ENCODE measurements around the gene TMEM190. TPM values are rescaled to one million over a fixed set of nuclear protein-coding genes. Genes with fewer than 3 reads are reported as not detected.

The TMEM190 gene
- total and polyA plus RNA-seq, 2 donors = 0.14 to 3.4 TPM

GRCh38 chr19:55385724-55386492 is 9.3 kb downstream of the TMEM190 start, which contains the start of gene RPL28:
Gene RPL28, plus strand, starts transcription at chr19:55385932. Its CDS starts 426 bp downstream, at chr19:55386358.
- Histone ChIP-seq H3K4me1 (ENCODE audit: control insufficient read depth in 2 of 2, insufficient read depth in 2 of 2, low read length in 2 of 2) (peaks cover 26 to 52% of the 10 kb centered on the region in 2 donors), H3K4me3 (ENCODE audit: low read length in 2 of 2) (peak within 1 kb of the TSS; percentile 91 to 95), H3K9me3 (ENCODE audit: control insufficient read depth in 2 of 2, insufficient read depth in 1 of 2, low read length in 1 of 2) (no peaks in the 10 kb centered on the region), H3K27me3 (ENCODE audit: control insufficient read depth in 2 of 2, insufficient read depth in 1 of 2, low read length in 1 of 2) (no peaks in the 10 kb centered on the region), H3K27ac (ENCODE audit: low read depth in 1 of 2, low read length in 1 of 2) (peak within 1 kb of the TSS; percentile 97 to 99), H3K36me3 (ENCODE audit: control insufficient read depth in 2 of 2, insufficient read depth in 2 of 2, low read length in 1 of 2) (peaks cover 35 to 44% of the 10 kb centered on the region in 2 donors)
- peak; percentile 96 to 100 (median 99) for DNase-seq (ENCODE audit: low read depth in 6 of 9, low spot score in 9 of 9)
- under 1% methylated on average over 68 of the region's 68 CpGs for WGBS

DNA sequence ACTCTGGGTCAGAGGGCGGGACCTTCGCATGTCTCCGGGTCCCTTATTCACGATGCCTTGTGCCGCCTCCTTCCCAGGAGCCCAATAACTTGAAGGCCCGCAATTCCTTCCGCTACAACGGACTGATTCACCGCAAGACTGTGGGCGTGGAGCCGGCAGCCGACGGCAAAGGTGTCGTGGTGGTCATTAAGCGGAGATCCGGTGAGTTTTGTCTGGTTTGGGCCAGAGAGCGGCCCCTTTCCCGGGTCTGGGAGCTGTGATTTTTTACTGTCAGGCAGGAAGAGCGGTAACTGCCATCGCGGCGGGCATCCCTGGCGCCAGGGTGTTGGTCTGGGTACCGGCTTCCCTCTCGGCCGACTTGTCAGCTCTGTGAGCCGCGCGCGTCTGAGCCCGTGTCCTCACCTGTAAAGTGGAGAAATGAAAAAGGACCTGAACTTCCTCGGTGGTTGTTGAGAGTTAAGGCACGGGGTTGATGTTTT is 9.9 kb downstream of the TMEM190 start:
- Histone ChIP-seq H3K4me1 (ENCODE audit: control insufficient read depth in 2 of 2, insufficient read depth in 2 of 2, low read length in 2 of 2) (peaks cover 26 to 52% of the 10 kb centered on the region in 2 donors), H3K36me3 (ENCODE audit: control insufficient read depth in 2 of 2, insufficient read depth in 2 of 2, low read length in 1 of 2) (peaks cover 41 to 50% of the 10 kb centered on the region in 2 donors), H3K4me3 (ENCODE audit: low read length in 2 of 2) (peak overlapping the region; percentile 91 to 95), H3K27ac (ENCODE audit: low read depth in 1 of 2, low read length in 1 of 2) (peak overlapping the region; percentile 48 to 97), H3K9me3 (ENCODE audit: control insufficient read depth in 2 of 2, insufficient read depth in 1 of 2, low read length in 1 of 2) (no peaks in the 10 kb centered on the region), H3K27me3 (ENCODE audit: control insufficient read depth in 2 of 2, insufficient read depth in 1 of 2, low read length in 1 of 2) (no peaks in the 10 kb centered on the region)
- no peak for DNase-seq (ENCODE audit: low read depth in 6 of 9, low spot score in 9 of 9)
- WGBS = 4% methylated on average over 33 of the region's 33 CpGs

DNA sequence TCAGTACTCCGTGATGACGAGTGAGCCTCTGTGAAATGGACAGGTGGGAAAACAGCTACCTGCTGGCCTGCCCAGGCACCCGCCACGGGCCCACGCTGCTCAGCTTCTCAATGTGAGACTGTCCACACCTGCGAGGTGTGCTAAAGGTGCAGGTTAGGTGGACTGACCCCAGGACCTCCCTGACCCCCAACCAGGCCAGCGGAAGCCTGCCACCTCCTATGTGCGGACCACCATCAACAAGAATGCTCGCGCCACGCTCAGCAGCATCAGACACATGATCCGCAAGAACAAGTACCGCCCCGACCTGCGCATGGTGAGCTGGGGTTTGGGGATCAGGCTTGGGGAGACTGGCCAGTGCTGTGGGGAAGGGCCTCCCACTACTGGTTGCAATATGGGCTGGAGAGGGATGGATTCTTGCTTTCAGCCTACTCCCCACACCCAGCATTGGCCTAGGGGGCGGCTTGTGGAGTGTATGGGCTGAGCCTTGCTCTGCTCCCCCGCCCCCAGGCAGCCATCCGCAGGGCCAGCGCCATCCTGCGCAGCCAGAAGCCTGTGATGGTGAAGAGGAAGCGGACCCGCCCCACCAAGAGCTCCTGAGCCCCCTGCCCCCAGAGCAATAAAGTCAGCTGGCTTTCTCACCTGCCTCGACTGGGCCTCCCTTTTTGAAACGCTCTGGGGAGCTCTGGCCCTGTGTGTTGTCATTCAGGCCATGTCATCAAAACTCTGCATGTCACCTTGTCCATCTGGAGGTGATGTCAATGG is 11.3 kb downstream of the TMEM190 start:
- DNase-seq (ENCODE audit: low read depth in 6 of 9, low spot score in 9 of 9) = no peak
- Histone ChIP-seq H3K4me1 (ENCODE audit: control insufficient read depth in 2 of 2, insufficient read depth in 2 of 2, low read length in 2 of 2) (peaks cover 23 to 49% of the 10 kb centered on the region in 2 donors), H3K36me3 (ENCODE audit: control insufficient read depth in 2 of 2, insufficient read depth in 2 of 2, low read length in 1 of 2) (peaks cover 48 to 51% of the 10 kb centered on the region in 2 donors), H3K9me3 (ENCODE audit: control insufficient read depth in 2 of 2, insufficient read depth in 1 of 2, low read length in 1 of 2) (no peaks in the 10 kb centered on the region), H3K27ac (ENCODE audit: low read depth in 1 of 2, low read length in 1 of 2) (no peak overlapping the region), H3K27me3 (ENCODE audit: control insufficient read depth in 2 of 2, insufficient read depth in 1 of 2, low read length in 1 of 2) (no peaks in the 10 kb centered on the region), H3K4me3 (ENCODE audit: low read length in 2 of 2) (peak overlapping the region in 1 of 2 donors; percentile 95)
- WGBS = 96% methylated on average over 24 of the region's 24 CpGs

DNA sequence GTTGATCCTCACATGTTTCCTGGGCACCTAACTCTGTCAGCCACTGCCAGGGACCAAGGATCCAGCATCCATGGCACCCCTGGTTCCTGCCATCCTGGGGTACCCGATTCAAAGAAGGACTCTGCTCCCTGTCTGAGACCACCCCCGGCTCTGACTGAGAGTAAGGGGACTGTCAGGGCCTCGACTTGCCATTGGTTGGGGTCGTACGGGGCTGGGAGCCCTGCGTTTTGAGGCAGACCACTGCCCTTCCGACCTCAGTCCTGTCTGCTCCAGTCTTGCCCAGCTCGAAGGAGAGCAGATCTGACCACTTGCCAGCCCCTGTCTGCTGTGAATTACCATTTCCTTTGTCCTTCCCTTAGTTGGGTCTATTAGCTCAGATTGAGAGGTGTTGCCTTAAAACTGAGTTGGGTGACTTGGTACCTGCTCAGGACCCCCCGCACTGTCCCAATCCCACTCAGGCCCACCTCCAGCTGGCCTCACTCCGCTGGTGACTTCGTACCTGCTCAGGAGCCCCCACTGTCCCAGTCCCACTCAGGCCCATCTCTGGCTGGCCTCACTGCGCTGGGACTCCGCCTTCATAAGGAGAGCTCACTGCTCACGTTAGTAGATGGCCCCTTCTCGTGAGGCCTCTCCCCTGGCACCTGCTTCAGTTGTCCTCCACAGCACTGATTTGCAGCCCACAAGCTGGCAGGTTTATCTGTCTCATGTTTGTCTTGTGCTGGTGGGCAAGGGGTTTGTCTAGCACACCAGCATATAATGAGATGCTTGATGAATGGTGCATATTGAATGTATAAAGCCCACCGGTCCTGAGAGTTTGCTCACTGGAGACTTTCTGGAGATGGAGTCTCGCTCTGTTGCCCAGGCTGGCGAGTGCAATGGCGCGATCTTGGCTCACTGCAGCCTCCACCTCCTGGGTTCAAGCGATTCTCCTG is 13.0 kb downstream of the TMEM190 start:
- Histone ChIP-seq H3K36me3 (ENCODE audit: control insufficient read depth in 2 of 2, insufficient read depth in 2 of 2, low read length in 1 of 2) (peaks cover 48 to 51% of the 10 kb centered on the region in 2 donors), H3K27me3 (ENCODE audit: control insufficient read depth in 2 of 2, insufficient read depth in 1 of 2, low read length in 1 of 2) (no peaks in the 10 kb centered on the region), H3K4me1 (ENCODE audit: control insufficient read depth in 2 of 2, insufficient read depth in 2 of 2, low read length in 2 of 2) (peaks cover 20 to 38% of the 10 kb centered on the region in 2 donors), H3K9me3 (ENCODE audit: control insufficient read depth in 2 of 2, insufficient read depth in 1 of 2, low read length in 1 of 2) (no peaks in the 10 kb centered on the region), H3K4me3 (ENCODE audit: low read length in 2 of 2) (no peak overlapping the region), H3K27ac (ENCODE audit: low read depth in 1 of 2, low read length in 1 of 2) (no peak overlapping the region)
- 96% methylated on average over 21 of the region's 21 CpGs for WGBS
- no peak for DNase-seq (ENCODE audit: low read depth in 6 of 9, low spot score in 9 of 9)

GRCh38 chr19:55390461-55390880 is 13.8 kb downstream of the TMEM190 start:
- Histone ChIP-seq H3K4me1 (ENCODE audit: control insufficient read depth in 2 of 2, insufficient read depth in 2 of 2, low read length in 2 of 2) (peaks cover 16 to 33% of the 10 kb centered on the region in 2 donors), H3K9me3 (ENCODE audit: control insufficient read depth in 2 of 2, insufficient read depth in 1 of 2, low read length in 1 of 2) (no peaks in the 10 kb centered on the region), H3K36me3 (ENCODE audit: control insufficient read depth in 2 of 2, insufficient read depth in 2 of 2, low read length in 1 of 2) (peaks cover 48 to 51% of the 10 kb centered on the region in 2 donors), H3K27me3 (ENCODE audit: control insufficient read depth in 2 of 2, insufficient read depth in 1 of 2, low read length in 1 of 2) (no peaks in the 10 kb centered on the region), H3K27ac (ENCODE audit: low read depth in 1 of 2, low read length in 1 of 2) (no peak overlapping the region), H3K4me3 (ENCODE audit: low read length in 2 of 2) (no peak overlapping the region)
- WGBS = 88% methylated on average over 7 of the region's 7 CpGs
- DNase-seq (ENCODE audit: low read depth in 6 of 9, low spot score in 9 of 9) = no peak

DNA sequence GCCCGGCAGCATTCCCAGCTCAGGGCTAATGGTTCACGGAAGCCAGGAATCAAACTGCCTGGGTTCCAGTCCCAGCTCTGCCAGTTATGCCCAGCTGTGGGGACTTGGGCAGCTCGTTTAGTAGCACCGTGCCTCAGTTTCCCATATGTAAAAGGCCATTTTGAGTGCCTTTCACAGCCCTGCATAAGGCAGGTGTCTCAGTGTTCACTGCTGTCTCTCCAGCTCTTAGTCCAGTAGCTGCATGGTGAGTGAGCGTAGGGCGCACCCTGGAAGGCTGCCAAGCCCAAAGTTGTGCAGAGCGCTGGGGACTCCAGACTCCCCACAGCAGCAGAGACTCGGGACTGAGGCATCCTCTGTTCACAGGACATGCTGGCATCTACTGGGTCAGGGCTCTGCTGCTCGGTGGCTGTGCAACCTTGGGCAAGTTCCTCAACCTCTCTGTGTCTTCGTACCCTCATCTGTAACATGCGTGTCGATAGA is 14.6 kb downstream of the TMEM190 start:
- DNase-seq (ENCODE audit: low read depth in 6 of 9, low spot score in 9 of 9) = no peak
- Histone ChIP-seq H3K36me3 (ENCODE audit: control insufficient read depth in 2 of 2, insufficient read depth in 2 of 2, low read length in 1 of 2) (peaks cover 48 to 51% of the 10 kb centered on the region in 2 donors), H3K27me3 (ENCODE audit: control insufficient read depth in 2 of 2, insufficient read depth in 1 of 2, low read length in 1 of 2) (no peaks in the 10 kb centered on the region), H3K27ac (ENCODE audit: low read depth in 1 of 2, low read length in 1 of 2) (no peak overlapping the region), H3K9me3 (ENCODE audit: control insufficient read depth in 2 of 2, insufficient read depth in 1 of 2, low read length in 1 of 2) (no peaks in the 10 kb centered on the region), H3K4me3 (ENCODE audit: low read length in 2 of 2) (no peak overlapping the region), H3K4me1 (ENCODE audit: control insufficient read depth in 2 of 2, insufficient read depth in 2 of 2, low read length in 2 of 2) (peaks cover 16 to 33% of the 10 kb centered on the region in 2 donors)
- WGBS = 93% methylated on average over 12 of the region's 12 CpGs

DNA sequence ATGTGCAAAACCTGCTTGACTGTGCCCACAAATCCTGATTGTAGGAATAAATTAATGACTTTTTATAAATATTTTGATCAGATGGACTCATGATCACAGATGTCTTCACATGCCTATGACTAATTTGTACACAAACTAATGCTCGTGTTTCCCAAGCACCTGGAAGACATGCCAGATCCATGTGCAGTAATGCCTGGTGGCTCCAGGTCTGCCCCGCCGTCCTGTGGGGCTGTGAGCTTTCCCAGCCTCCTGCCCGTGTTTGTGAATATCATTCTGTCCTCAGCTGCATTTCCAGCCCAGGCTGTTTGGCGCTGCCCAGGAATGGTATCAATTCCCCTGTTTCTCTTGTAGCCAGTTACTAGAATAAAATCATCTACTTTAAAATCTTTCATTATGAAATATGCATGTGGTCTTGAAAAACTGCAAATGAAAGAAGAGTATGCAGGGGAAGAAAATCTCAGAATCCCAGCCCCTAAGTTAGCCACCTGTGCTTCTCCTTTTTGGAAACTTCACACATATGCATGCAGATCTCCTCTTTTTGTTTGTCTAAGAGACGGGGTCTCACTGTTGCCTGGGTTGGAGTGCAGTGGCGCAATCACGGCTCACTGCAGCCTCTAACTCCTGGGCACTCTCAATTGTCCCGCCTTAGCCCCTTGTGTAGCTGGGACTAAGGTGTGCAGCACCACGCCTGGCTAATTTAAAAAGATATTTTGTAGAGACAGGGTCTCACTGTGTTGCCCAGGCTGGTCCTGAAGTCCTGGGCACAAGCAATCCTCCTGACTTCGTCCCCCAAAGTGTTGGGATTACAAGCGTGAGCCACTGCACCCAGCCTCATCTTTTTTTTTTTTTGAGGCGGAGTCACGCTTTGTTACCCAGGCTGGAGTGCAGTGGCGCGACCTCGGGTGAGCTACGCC is 15.3 kb downstream of the TMEM190 start:
- peak overlapping the region in 1 of 2 donors; percentile 25 for H3K27ac ChIP-seq (ENCODE audit: low read depth in 1 of 2, low read length in 1 of 2)
- H3K36me3 ChIP-seq (ENCODE audit: control insufficient read depth in 2 of 2, insufficient read depth in 2 of 2, low read length in 1 of 2) = peaks cover 45 to 48% of the 10 kb centered on the region in 2 donors
- no peak overlapping the region for H3K4me3 ChIP-seq (ENCODE audit: low read length in 2 of 2)
- 97% methylated on average over 18 of the region's 18 CpGs for whole genome bisulfite sequencing
- H3K4me1 ChIP-seq (ENCODE audit: control insufficient read depth in 2 of 2, insufficient read depth in 2 of 2, low read length in 2 of 2) = peaks cover 13 to 27% of the 10 kb centered on the region in 2 donors
- H3K27me3 ChIP-seq (ENCODE audit: control insufficient read depth in 2 of 2, insufficient read depth in 1 of 2, low read length in 1 of 2) = no peaks in the 10 kb centered on the region
- no peaks in the 10 kb centered on the region for H3K9me3 ChIP-seq (ENCODE audit: control insufficient read depth in 2 of 2, insufficient read depth in 1 of 2, low read length in 1 of 2)
- DNase-seq (ENCODE audit: low read depth in 6 of 9, low spot score in 9 of 9) = no peak

Data from thymus (tissue), 11 donors.